HG03066 (cell line): ENCODE data around the gene RABGEF1.
A peak's percentile ranks its signal among the peaks of the same experiment; 100 is the strongest.
"Not testable (repeated sequence)": the region's sequence is repeated elsewhere in the genome, so short reads cannot be mapped to it uniquely, and the experiment has no call there.

Source experiments
- ATAC-seq: cut with Tn5 transposase; IDR thresholded peaks from one replicate; pipeline ENCODE4 v1.9.1; 2021; ENCODE audit warnings: low read depth; ENCODE audit not compliant: unreplicated experiment

Gene RABGEF1

GRCh38 chr7:66800591-66800990 lies 60.1 kb downstream of the RABGEF1 start:
- ATAC-seq: no peak

GRCh38 chr7:66804001-66804400 lies 63.5 kb downstream of the RABGEF1 start:
- no peak for ATAC-seq

GRCh38 chr7:66807736-66808135 lies 67.2 kb downstream of the RABGEF1 start:
- ATAC-seq: no peak

- no peak for ATAC-seq
Observed at GRCh38 chr7:66810716-66811115, 70.2 kb downstream of the RABGEF1 start.

- not testable (repeated sequence) for ATAC-seq
Observed at GRCh38 chr7:66815186-66815875, 74.8 kb downstream of the RABGEF1 start.

- no peak for ATAC-seq
Observed at GRCh38 chr7:66815951-66816350, 75.4 kb downstream of the RABGEF1 start.

- ATAC-seq: not testable (repeated sequence)
Observed at GRCh38 chr7:66816658-66817057, 76.1 kb downstream of the RABGEF1 start.

GRCh38 chr7:66817208-66817795 lies 76.8 kb downstream of the RABGEF1 start:
- ATAC-seq: not testable (repeated sequence)

- not testable (repeated sequence) for ATAC-seq
Observed at GRCh38 chr7:66817956-66818355, 77.4 kb downstream of the RABGEF1 start.

GRCh38 chr7:66824041-66824440 lies 83.5 kb downstream of the RABGEF1 start:
- no peak for ATAC-seq

GRCh38 chr7:66825538-66825937 lies 85.0 kb downstream of the RABGEF1 start:
- ATAC-seq: not testable (repeated sequence)

GRCh38 chr7:66826649-66827048 lies 86.1 kb downstream of the RABGEF1 start:
- no peak for ATAC-seq

GRCh38 chr7:66830976-66831375 lies 90.4 kb downstream of the RABGEF1 start:
- not testable (repeated sequence) for ATAC-seq

GRCh38 chr7:66832531-66833351 lies 92.2 kb downstream of the RABGEF1 start:
- ATAC-seq: no peak

- ATAC-seq: peak; percentile 68
Observed at GRCh38 chr7:66837007-66837406, 96.5 kb downstream of the RABGEF1 start.

GRCh38 chr7:66837661-66838060 lies 97.1 kb downstream of the RABGEF1 start:
- no peak for ATAC-seq

- no peak for ATAC-seq
Observed at GRCh38 chr7:66839814-66840213, 99.3 kb downstream of the RABGEF1 start.

GRCh38 chr7:66840316-66840715 lies 99.8 kb downstream of the RABGEF1 start:
- ATAC-seq: no peak

GRCh38 chr7:66841898-66842297 lies 101.4 kb downstream of the RABGEF1 start:
- no peak for ATAC-seq

GRCh38 chr7:66843492-66843891 lies 103.0 kb downstream of the RABGEF1 start:
- not testable (repeated sequence) for ATAC-seq
